Ovary (tissue), 9 donors: ENCODE data around the gene HPSE2. TPM values are rescaled to one million over a fixed set of nuclear protein-coding genes. Genes with fewer than 3 reads are reported as not detected.

Experiments
- DNase-seq, 5 donors: peaks; one replicate each; pipeline ENCODE4 v3.0.0-alpha.2; 2019 to 2020
- H3K27ac ChIP-seq, 2 donors: fragments of 200-600 bp; one replicate each; pipeline versions ENCODE4 v1.5.1 to v1.8.0; 2019 to 2022
- H3K27me3 ChIP-seq: fragments of 200-600 bp; one replicate; pipeline ENCODE4 v1.8.0; 2022
- H3K36me3 ChIP-seq: fragments of 200-600 bp; sonication (generic); one replicate; pipeline ENCODE4 v1.5.1; 2019
- H3K4me1 ChIP-seq: one replicate; pipeline ENCODE4 v1.8.1; 2013; ENCODE audit warnings: mild to moderate bottlenecking, moderate library complexity; ENCODE audit not compliant: insufficient read depth
- H3K4me3 ChIP-seq: fragments of 200-600 bp; sonication (generic); one replicate; pipeline ENCODE4 v1.5.1; 2017
- H3K9me3 ChIP-seq, 2 donors: fragments of 200-600 bp in 1 of 2; sonication (generic) in 1 of 2; one replicate each; pipeline versions ENCODE4 v1.5.1 to v1.8.1; 2013 to 2019; ENCODE audit warnings: mild to moderate bottlenecking in 1 of 2, moderate library complexity in 1 of 2
- EP300 ChIP-seq: sonication (generic); formaldehyde crosslinking; IDR thresholded peaks from one replicate; pipeline ENCODE4 v1.6.1; 2017; ENCODE audit warnings: antibody characterized with exemption
- POLR2A ChIP-seq: fragments of 450-650 bp; IDR thresholded peaks from one replicate; pipeline ENCODE4 v1.6.1; 2017; ENCODE audit warnings: antibody characterized with exemption, mild to moderate bottlenecking, moderate library complexity
- WGBS, 3 donors: extraction: QIAGEN DNeasy Blood & Tissue Kit in 1 of 3; methylation state at CpG; one replicate each; pipeline versions ENCODE4 v1.1.5 to v1.1.7; 2013 to 2017; 5-methylcytosine and 5-hydroxymethylcytosine counted together
- intact Hi-C, 4 donors: fragments of 100-400 bp; cut with DNase I; formaldehyde crosslinking; loops; one replicate each; pipeline versions ENCODE4 v1.11.0 to v1.15.1; 2022 to 2023
- polyA plus RNA-seq, 2 donors: library from polyadenylated mRNA; stranded (reverse); fragments of 200-250 nt in 1 of 2; fragments of 350-450 nt in 1 of 2; fragmentation: Illumina TruSeq in 1 of 2; extraction: RNeasy Lipid Tissue Mini Kit (QIAGEN cat#74804) in 1 of 2; gene quantifications; one replicate each; pipeline ENCODE4 v1.2.3, GENCODE V29; 2013 to 2014
- total RNA-seq, 7 donors: library from RNA; depleted of rRNA in 2 of 7; stranded (reverse); fragments of >200 nt in 2 of 7; fragmentation: NEBNext Ultra II Directional in 3 of 7; extraction: Animal tissue kit (Norgen Biotek cat#: 25700) in 3 of 7; gene quantifications; one replicate each; pipeline versions ENCODE4 v1.1.0 to v1.2.4, GENCODE V29; 2016 to 2023
- TF ChIP-seq, protein P1 (sequence below), 3 donors: fragments of 450-650 bp in 2 of 3; fragments of 200-600 bp in 1 of 3; IDR thresholded peaks; one replicate each; pipeline versions ENCODE4 v1.5.1 to v1.8.0; 2016 to 2022; ENCODE audit warnings: antibody characterized with exemption in 3 of 3, mild to moderate bottlenecking in 1 of 3
- donor health status: DM: no; HTN: no; CAD: no; lungs with moderate emphysema.
- donor health status: DM: no; HTN: no; CAD: no.
- donor health status: Bipolar disorder and iron deficiency.
- donor health status: DM: yes; HTN: yes; CAD: no.
- donor health status: DM: no; HTN: no; CAD: no.
- donor health status: DM: yes; HTN: yes; CAD: no.

The HPSE2 gene
- total and polyA plus RNA-seq, 9 donors, result 0.07 to 1.2 (median 0.12) TPM; not detected in 4

DNA sequence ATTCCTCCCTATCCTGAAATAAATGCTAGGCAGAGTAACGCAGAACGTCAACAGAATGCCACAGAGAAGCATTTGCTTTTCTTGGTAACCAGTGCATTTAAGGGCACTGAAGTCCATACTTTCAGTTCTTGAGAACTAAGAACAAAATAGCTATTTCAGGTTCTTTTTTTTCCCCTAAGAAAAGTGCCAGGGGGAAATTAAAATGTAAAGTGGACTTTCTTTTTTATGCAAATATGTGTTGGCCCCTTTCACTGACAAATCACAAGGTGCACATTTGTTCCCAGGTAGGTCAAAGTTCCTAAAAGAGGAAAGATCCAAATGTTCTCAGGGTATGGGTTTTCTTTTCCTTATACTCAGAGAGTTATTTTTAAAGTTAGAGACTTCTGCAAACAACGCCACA is 151.5 kb downstream of the HPSE2 start:
- no peaks in the 10 kb centered on the region for H3K36me3 ChIP-seq
- TF ChIP-seq, protein P1, sequence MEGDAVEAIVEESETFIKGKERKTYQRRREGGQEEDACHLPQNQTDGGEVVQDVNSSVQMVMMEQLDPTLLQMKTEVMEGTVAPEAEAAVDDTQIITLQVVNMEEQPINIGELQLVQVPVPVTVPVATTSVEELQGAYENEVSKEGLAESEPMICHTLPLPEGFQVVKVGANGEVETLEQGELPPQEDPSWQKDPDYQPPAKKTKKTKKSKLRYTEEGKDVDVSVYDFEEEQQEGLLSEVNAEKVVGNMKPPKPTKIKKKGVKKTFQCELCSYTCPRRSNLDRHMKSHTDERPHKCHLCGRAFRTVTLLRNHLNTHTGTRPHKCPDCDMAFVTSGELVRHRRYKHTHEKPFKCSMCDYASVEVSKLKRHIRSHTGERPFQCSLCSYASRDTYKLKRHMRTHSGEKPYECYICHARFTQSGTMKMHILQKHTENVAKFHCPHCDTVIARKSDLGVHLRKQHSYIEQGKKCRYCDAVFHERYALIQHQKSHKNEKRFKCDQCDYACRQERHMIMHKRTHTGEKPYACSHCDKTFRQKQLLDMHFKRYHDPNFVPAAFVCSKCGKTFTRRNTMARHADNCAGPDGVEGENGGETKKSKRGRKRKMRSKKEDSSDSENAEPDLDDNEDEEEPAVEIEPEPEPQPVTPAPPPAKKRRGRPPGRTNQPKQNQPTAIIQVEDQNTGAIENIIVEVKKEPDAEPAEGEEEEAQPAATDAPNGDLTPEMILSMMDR (IDR thresholded peaks at IDR 0.05), result no peak
- TF ChIP-seq EP300 (no peak), POLR2A (no peak)
- DNase-seq, result no peak
- 42 to 50% (median 43%) methylated on average over 3 of the region's 3 CpGs for WGBS, 3 donors
- no peaks in the 10 kb centered on the region for H3K9me3 ChIP-seq
- H3K27ac ChIP-seq, result no peak overlapping the region
- no peaks in the 10 kb centered on the region for H3K4me1 ChIP-seq
- no peak overlapping the region for H3K4me3 ChIP-seq
- intact Hi-C loops, result no loop called here
- no peaks in the 10 kb centered on the region for H3K27me3 ChIP-seq

DNA sequence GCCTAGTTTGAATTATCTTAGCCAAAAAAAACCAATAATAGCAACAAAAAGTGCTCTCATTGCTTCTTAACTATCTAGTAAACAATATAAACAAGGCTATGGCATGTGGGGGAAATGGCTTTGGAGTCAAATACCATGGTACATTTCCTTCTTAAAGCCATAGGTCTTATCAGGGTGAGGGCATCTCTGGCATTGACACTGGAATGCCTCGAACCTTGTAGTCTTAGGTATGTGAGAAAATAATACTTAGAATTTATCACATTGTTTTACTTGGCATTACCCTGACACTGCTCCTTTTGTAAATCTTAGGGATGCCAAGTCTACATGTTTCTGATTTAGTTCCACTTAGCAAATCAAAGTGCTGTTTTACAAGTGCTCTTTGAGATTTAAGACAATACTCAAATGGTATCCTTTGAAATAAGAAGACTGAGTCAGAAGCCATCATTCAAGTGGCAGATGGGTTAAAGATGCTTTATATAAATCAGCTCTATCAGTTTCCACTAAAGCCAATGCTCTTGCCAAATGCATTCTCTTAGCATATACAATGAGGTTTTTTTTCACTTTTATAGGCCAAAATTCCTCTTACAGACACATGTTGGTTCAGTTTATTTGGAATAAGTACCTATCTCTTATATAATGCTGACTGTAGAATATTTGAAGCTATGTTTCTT is 155.2 kb downstream of the HPSE2 start:
- H3K27ac ChIP-seq, result no peak overlapping the region
- no peak overlapping the region for H3K4me3 ChIP-seq
- DNase-seq, result no peak
- 6 to 17% (median 11%) methylated on average over 1 of the region's 1 CpG for WGBS, 3 donors
- no peaks in the 10 kb centered on the region for H3K36me3 ChIP-seq
- no peaks in the 10 kb centered on the region for H3K4me1 ChIP-seq
- intact Hi-C loops, result no loop called here
- TF ChIP-seq EP300 (no peak), POLR2A (no peak)
- TF ChIP-seq, protein P1 (IDR thresholded peaks at IDR 0.05), result no peak
- no peaks in the 10 kb centered on the region for H3K9me3 ChIP-seq
- no peaks in the 10 kb centered on the region for H3K27me3 ChIP-seq

DNA sequence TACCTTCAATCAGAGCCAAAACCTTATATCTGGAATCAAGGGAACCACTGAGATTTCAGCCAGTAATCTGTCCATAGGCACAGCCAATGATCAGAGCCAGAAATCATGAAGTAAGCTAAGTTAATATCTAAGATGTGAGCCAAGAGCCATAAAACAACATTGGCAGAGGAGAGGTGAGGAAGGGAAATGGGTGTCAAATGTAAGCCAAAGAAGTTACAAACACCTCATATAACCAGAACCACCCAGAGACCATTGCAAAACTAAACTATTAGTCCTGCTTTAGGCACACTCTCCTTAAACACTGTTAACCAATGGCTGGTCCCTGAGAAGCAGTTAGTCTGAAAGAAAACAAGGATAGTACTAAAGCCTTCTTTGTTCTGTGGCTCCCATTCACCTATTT is 173.1 kb downstream of the HPSE2 start:
- no peak overlapping the region for H3K27ac ChIP-seq
- H3K27me3 ChIP-seq, result no peaks in the 10 kb centered on the region
- no peaks in the 10 kb centered on the region for H3K36me3 ChIP-seq
- no peak for TF ChIP-seq EP300
- TF ChIP-seq, protein P1 (IDR thresholded peaks at IDR 0.05), result no peak
- no peak for TF ChIP-seq POLR2A
- no peak for DNase-seq
- intact Hi-C loops, result no loop called here
- H3K4me1 ChIP-seq, result no peaks in the 10 kb centered on the region
- H3K4me3 ChIP-seq, result no peak overlapping the region
- H3K9me3 ChIP-seq, result no peaks in the 10 kb centered on the region

DNA sequence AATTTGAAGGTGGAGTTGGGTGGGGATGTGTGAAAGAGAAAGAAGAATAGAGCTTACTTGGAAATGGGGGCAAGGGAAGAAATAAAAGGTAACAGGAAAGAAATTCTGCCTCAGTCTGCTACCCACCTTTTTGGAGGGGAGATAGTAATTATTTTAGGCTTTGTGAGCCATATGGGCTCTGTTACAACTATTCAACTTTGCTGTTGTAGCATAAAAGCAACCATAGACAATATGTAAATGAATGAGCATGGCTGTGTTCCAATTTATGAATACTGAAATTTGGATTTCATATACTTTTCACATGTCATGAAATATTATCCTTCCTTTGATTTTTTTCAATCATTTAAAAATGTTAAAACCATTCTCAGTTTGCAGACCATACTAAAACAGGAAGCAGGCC is 176.9 kb downstream of the HPSE2 start:
- Histone ChIP-seq H3K4me1 (no peaks in the 10 kb centered on the region), H3K9me3 (no peaks in the 10 kb centered on the region), H3K36me3 (no peaks in the 10 kb centered on the region), H3K27me3 (no peaks in the 10 kb centered on the region), H3K27ac (no peak overlapping the region), H3K4me3 (no peak overlapping the region)
- no peak for DNase-seq
- TF ChIP-seq EP300 (no peak), POLR2A (no peak)
- TF ChIP-seq, protein P1 (IDR thresholded peaks at IDR 0.05), result no peak
- intact Hi-C loops, result no loop called here
